DND-41 (cell line): ENCODE data around the gene MCCD1.

ENCODE experiments used
- EZH2 ChIP-seq: IDR thresholded peaks from 3 replicates; pipeline ENCODE4 v1.6.1; 2012; ENCODE audit warnings: borderline replicate concordance, low read depth, mild to moderate bottlenecking, moderate library complexity, low read length, inconsistent platforms; ENCODE audit not compliant: severe bottlenecking
- TF ChIP-seq, protein P1 (sequence below): IDR thresholded peaks from 2 replicates; pipeline ENCODE4 v1.5.1; 2012; ENCODE audit warnings: borderline replicate concordance, low read length, moderate library complexity, mild to moderate bottlenecking; ENCODE audit not compliant: poor library complexity, severe bottlenecking; ENCODE audit errors: extremely low read depth

DNA sequence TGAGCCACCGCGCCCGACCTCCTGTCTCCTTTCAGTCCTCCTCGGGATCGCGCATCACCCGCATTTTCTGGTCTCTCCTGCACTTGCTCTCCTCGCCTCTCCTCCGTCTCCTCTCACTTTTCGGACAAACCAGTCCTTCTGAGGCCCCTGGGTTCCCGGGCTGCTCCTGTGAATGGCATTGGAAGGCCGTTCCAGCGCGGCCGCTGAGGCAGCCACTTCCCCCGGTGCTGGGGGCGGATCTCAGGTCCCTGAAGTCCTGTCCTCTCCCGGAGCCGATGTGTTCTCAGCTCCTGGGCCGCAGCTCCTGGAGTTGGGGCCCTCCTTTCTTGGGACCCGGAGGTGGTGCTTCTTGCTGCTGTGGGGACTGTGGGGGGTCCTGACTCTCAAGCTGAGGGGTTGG lies 30.0 kb upstream of the MCCD1 start:
- TF ChIP-seq, protein P1, sequence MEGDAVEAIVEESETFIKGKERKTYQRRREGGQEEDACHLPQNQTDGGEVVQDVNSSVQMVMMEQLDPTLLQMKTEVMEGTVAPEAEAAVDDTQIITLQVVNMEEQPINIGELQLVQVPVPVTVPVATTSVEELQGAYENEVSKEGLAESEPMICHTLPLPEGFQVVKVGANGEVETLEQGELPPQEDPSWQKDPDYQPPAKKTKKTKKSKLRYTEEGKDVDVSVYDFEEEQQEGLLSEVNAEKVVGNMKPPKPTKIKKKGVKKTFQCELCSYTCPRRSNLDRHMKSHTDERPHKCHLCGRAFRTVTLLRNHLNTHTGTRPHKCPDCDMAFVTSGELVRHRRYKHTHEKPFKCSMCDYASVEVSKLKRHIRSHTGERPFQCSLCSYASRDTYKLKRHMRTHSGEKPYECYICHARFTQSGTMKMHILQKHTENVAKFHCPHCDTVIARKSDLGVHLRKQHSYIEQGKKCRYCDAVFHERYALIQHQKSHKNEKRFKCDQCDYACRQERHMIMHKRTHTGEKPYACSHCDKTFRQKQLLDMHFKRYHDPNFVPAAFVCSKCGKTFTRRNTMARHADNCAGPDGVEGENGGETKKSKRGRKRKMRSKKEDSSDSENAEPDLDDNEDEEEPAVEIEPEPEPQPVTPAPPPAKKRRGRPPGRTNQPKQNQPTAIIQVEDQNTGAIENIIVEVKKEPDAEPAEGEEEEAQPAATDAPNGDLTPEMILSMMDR = no peak
- TF ChIP-seq EZH2 = no peak
